Astrocyte (in vitro differentiated cells and primary cell): ENCODE measurements around the gene CHST3. TPM values are rescaled to one million over a fixed set of nuclear protein-coding genes. Genes with fewer than 3 reads are reported as not detected.
"Not testable (repeated sequence)": the region's sequence is repeated elsewhere in the genome, so short reads cannot be mapped to it uniquely, and the experiment has no call there.

Source experiments
- DNase-seq: peaks from one replicate; pipeline ENCODE4 v3.0.0-alpha.2; 2010; ENCODE audit warnings: low read depth
- FAIRE-seq: peaks from 2 replicates; lab custom pipeline; 2011; peaks lifted over from hg19 to GRCh38; lab: Jason Lieb, UNC
- H2AFZ ChIP-seq: 2 replicates; pipeline ENCODE4 v1.6.0; 2012; ENCODE audit warnings: low read depth, low read length, inconsistent platforms
- H3K27ac ChIP-seq: 2 replicates; pipeline ENCODE4 v1.5.1; 2011; ENCODE audit warnings: low read depth, low read length, inconsistent platforms
- H3K27me3 ChIP-seq: 2 replicates; pipeline ENCODE4 v1.6.0; 2011; ENCODE audit warnings: low read length, inconsistent platforms; ENCODE audit not compliant: insufficient read depth
- H3K36me3 ChIP-seq: 2 replicates; pipeline ENCODE4 v1.5.1; 2011; ENCODE audit warnings: low read length, inconsistent platforms; ENCODE audit not compliant: insufficient read depth
- H3K4me1 ChIP-seq: 2 replicates; pipeline ENCODE4 v1.5.1; 2011; ENCODE audit warnings: low read length, inconsistent platforms; ENCODE audit not compliant: insufficient read depth
- H3K4me2 ChIP-seq: 2 replicates; pipeline ENCODE4 v1.6.0; 2012; ENCODE audit warnings: low read length, inconsistent platforms
- H3K4me3 ChIP-seq: 2 replicates; pipeline ENCODE4 v1.5.1; 2011; ENCODE audit warnings: low read depth, mild to moderate bottlenecking, low read length, inconsistent platforms; ENCODE audit not compliant: insufficient read depth
- H3K79me2 ChIP-seq: 2 replicates; pipeline ENCODE4 v1.6.0; 2012; ENCODE audit warnings: mild to moderate bottlenecking, low read length, inconsistent platforms; ENCODE audit not compliant: insufficient read depth
- H3K9ac ChIP-seq: 2 replicates; pipeline ENCODE4 v1.6.0; 2012; ENCODE audit warnings: mild to moderate bottlenecking, low read length, inconsistent platforms
- H3K9me3 ChIP-seq: 2 replicates; pipeline ENCODE4 v1.5.1; 2012; ENCODE audit warnings: low read depth, mild to moderate bottlenecking, low read length, inconsistent platforms; ENCODE audit not compliant: insufficient read depth
- H4K20me1 ChIP-seq: 2 replicates; pipeline ENCODE4 v1.6.0; 2012; ENCODE audit warnings: low read length, inconsistent platforms; ENCODE audit not compliant: insufficient read depth
- H3K27ac Mint-ChIP-seq: one replicate; pipeline ENCODE4 v1.8.0; 2021; ENCODE audit warnings: mild to moderate bottlenecking, mixed read lengths; ENCODE audit not compliant: unreplicated experiment
- H3K27me3 Mint-ChIP-seq: one replicate; pipeline ENCODE4 v1.8.0; 2021; ENCODE audit warnings: low read depth, mixed read lengths; ENCODE audit not compliant: unreplicated experiment
- H3K36me3 Mint-ChIP-seq: one replicate; pipeline ENCODE4 v1.8.0; 2021; ENCODE audit warnings: low read depth, mixed read lengths; ENCODE audit not compliant: unreplicated experiment
- H3K4me1 Mint-ChIP-seq: one replicate; pipeline ENCODE4 v1.8.0; 2021; ENCODE audit warnings: low read depth, mixed read lengths; ENCODE audit not compliant: unreplicated experiment
- H3K4me3 Mint-ChIP-seq: one replicate; pipeline ENCODE4 v1.8.0; 2021; ENCODE audit warnings: mild to moderate bottlenecking, moderate library complexity, mixed read lengths; ENCODE audit not compliant: unreplicated experiment
- H3K9me3 Mint-ChIP-seq: one replicate; pipeline ENCODE4 v1.8.0; 2021; ENCODE audit warnings: mild to moderate bottlenecking, mixed read lengths; ENCODE audit not compliant: unreplicated experiment
- EZH2 ChIP-seq: IDR thresholded peaks from 2 replicates; pipeline ENCODE4 v1.6.1; 2012; ENCODE audit warnings: mild to moderate bottlenecking, low read length, inconsistent platforms; ENCODE audit not compliant: insufficient read depth
- total RNA-seq: library from RNA; stranded (reverse); gene quantifications from 2 replicates; pipeline ENCODE4 v1.2.1, GENCODE V29; 2021
- TF ChIP-seq, protein P1 (sequence below): IDR thresholded peaks from 2 replicates; pipeline ENCODE4 v1.5.1; 2011; ENCODE audit warnings: low read depth, mild to moderate bottlenecking, inconsistent platforms, low read length, moderate library complexity; ENCODE audit not compliant: insufficient read depth

CHST3 gene
- total RNA-seq, 1 donor from 2014 or later: 43.5 TPM

DNA sequence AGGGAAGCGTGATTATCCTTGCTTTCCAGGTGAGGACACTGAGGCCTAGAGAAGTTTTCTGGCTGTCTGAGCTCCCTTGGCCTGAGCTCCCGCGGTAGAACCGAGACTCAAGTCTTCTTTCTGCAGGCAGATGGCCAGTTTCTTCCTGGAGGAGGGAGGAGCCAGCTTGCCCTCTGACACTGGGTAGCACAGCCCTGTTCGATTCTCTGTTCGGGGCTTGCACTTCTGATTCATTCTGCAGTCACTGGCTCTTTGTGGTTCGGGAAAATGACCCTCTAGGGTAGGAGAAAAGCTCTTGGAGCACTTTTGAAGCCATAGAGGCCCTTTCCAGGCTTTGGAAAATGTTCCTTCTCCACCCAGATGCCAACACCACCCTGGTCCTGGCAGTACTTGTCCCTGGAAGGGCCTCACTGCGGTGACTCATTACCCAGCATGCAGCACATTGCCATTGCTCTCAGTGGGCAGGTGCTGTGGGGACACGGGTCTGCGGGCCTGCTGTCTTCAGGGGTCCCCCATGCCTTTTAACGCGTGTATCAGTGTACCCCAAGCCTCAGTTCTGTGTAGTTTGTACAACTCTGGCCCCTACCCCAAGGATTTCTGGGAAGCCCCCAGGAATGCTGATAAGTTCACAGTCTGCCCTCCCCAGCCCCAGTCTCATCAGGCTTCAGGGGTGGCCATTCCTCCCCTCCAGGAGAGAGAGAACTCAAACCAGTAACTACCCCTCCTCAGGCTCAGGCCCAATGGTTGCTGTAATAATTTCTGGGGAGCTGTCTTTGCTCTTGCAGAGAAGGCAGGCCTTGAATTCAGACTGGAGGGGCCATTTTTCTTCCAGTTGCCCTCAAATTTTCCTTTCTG, 11.9 kb downstream of the CHST3 start:
- peaks cover 82% of the 10 kb centered on the region for H3K4me1 Mint-ChIP-seq
- H3K4me3 Mint-ChIP-seq: peak overlapping the region; percentile 64
- no peak for FAIRE-seq

DNA sequence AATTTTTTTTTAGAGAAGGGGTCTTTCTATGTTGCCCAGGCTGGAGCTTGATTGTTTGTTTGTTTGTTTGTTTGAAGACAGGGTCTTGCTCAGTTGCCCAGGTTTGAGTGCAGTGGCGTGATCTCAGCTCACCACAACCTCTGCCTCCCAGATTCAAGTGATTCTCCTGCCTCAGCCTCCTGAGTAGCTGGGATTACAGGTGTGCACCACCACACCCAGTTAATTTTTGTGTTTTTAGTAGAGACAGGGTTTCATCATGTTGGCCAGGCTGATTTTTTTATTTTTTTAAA, 13.4 kb downstream of the CHST3 start:
- H3K36me3 ChIP-seq, FAIRE-seq, H2AFZ ChIP-seq: not testable (repeated sequence)

More for the DNA sequence above, 11.9 kb downstream of the CHST3 start:
- Histone ChIP-seq H3K9me3 (no peaks in the 10 kb centered on the region), H3K9ac (peak overlapping the region; percentile 11), H3K4me3 (no peak overlapping the region), H3K27me3 (no peaks in the 10 kb centered on the region), H3K4me2 (peak overlapping the region; percentile 61), H4K20me1 (peaks cover 63% of the 10 kb centered on the region), H3K79me2 (peaks cover 68% of the 10 kb centered on the region), H2AFZ (no peak overlapping the region), H3K4me1 (peaks cover 65% of the 10 kb centered on the region), H3K36me3 (no peaks in the 10 kb centered on the region), H3K27ac (peak overlapping the region; percentile 46)
- peak overlapping the region; percentile 75 for H3K27ac Mint-ChIP-seq
- DNase-seq: peak; percentile 76
- H3K9me3 Mint-ChIP-seq: no peaks in the 10 kb centered on the region
- no peaks in the 10 kb centered on the region for H3K36me3 Mint-ChIP-seq
- no peaks in the 10 kb centered on the region for H3K27me3 Mint-ChIP-seq
- TF ChIP-seq, protein P1, sequence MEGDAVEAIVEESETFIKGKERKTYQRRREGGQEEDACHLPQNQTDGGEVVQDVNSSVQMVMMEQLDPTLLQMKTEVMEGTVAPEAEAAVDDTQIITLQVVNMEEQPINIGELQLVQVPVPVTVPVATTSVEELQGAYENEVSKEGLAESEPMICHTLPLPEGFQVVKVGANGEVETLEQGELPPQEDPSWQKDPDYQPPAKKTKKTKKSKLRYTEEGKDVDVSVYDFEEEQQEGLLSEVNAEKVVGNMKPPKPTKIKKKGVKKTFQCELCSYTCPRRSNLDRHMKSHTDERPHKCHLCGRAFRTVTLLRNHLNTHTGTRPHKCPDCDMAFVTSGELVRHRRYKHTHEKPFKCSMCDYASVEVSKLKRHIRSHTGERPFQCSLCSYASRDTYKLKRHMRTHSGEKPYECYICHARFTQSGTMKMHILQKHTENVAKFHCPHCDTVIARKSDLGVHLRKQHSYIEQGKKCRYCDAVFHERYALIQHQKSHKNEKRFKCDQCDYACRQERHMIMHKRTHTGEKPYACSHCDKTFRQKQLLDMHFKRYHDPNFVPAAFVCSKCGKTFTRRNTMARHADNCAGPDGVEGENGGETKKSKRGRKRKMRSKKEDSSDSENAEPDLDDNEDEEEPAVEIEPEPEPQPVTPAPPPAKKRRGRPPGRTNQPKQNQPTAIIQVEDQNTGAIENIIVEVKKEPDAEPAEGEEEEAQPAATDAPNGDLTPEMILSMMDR: no peak
- no peak for TF ChIP-seq EZH2

DNA sequence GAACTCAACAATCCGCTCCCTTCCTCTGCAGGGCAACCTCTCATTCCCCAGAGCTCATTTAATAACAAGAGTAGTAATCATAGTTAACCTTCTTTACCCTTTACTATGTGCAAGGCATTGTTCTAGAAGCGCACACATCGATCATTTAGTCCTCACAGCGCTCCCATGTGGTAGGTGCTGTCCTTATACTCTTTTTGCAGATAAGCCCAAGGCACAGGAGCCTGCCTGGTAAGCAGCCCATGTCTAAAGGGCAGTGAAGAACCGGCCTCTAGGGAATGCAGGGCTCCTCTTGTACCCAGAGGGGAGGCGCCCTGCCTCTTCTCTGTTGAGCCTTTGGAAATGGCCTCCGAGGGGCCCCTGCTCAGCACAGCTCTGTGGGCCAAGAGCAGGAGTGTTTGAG, 14.3 kb downstream of the CHST3 start:
- FAIRE-seq: no peak
- Histone ChIP-seq H3K4me1 (peaks cover 70% of the 10 kb centered on the region), H3K9me3 (no peaks in the 10 kb centered on the region), H3K27ac (no peak overlapping the region), H4K20me1 (peaks cover 61% of the 10 kb centered on the region), H3K36me3 (no peaks in the 10 kb centered on the region), H3K27me3 (no peaks in the 10 kb centered on the region), H2AFZ (no peak overlapping the region), H3K4me3 (no peak overlapping the region), H3K9ac (no peak overlapping the region), H3K79me2 (peaks cover 62% of the 10 kb centered on the region), H3K4me2 (no peak overlapping the region)
- TF ChIP-seq EZH2: no peak
- TF ChIP-seq, protein P1: peak; percentile 18
- no peaks in the 10 kb centered on the region for H3K9me3 Mint-ChIP-seq
- H3K27ac Mint-ChIP-seq: no peak overlapping the region
- H3K27me3 Mint-ChIP-seq: no peaks in the 10 kb centered on the region
- H3K4me3 Mint-ChIP-seq: no peak overlapping the region
- peaks cover 78% of the 10 kb centered on the region for H3K4me1 Mint-ChIP-seq
- DNase-seq: no peak
- no peaks in the 10 kb centered on the region for H3K36me3 Mint-ChIP-seq

More for the DNA sequence above, 13.4 kb downstream of the CHST3 start:
- H3K4me3 Mint-ChIP-seq, H3K27me3 Mint-ChIP-seq, H3K4me3 ChIP-seq, H3K9me3 Mint-ChIP-seq, DNase-seq, H3K9me3 ChIP-seq, H3K4me2 ChIP-seq, H3K9ac ChIP-seq, H3K27ac ChIP-seq, H3K27me3 ChIP-seq, H3K36me3 Mint-ChIP-seq, H3K27ac Mint-ChIP-seq: not testable (repeated sequence)
- peaks cover 62% of the 10 kb centered on the region for H3K79me2 ChIP-seq
- H4K20me1 ChIP-seq: peaks cover 62% of the 10 kb centered on the region
- peaks cover 86% of the 10 kb centered on the region for H3K4me1 Mint-ChIP-seq
- H3K4me1 ChIP-seq: peaks cover 72% of the 10 kb centered on the region
